ENCODE measurements around the gene SLC25A15.

Gene SLC25A15

DNA sequence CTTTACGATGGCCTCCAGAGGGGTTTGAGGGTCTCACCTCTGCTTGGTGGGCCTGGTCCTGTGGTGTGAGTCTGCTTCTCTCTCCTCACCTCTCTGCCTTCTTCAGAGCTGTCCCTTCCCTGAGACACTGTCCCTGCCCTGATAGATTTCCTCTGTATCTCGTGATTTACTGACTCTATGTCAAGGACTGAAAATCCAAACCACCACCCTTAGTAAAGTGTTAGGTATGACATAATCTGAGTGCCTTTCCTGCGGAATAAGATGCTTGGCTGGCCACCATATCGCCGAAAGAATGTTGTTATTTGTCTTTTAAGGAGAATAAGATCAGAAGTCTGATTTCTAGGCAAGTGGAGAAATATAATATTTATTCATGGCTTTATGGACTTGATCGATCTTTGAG lies 7.2 kb downstream of the SLC25A15 start:
- TF ChIP-seq, protein P1, sequence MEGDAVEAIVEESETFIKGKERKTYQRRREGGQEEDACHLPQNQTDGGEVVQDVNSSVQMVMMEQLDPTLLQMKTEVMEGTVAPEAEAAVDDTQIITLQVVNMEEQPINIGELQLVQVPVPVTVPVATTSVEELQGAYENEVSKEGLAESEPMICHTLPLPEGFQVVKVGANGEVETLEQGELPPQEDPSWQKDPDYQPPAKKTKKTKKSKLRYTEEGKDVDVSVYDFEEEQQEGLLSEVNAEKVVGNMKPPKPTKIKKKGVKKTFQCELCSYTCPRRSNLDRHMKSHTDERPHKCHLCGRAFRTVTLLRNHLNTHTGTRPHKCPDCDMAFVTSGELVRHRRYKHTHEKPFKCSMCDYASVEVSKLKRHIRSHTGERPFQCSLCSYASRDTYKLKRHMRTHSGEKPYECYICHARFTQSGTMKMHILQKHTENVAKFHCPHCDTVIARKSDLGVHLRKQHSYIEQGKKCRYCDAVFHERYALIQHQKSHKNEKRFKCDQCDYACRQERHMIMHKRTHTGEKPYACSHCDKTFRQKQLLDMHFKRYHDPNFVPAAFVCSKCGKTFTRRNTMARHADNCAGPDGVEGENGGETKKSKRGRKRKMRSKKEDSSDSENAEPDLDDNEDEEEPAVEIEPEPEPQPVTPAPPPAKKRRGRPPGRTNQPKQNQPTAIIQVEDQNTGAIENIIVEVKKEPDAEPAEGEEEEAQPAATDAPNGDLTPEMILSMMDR (IDR thresholded peaks at IDR 0.05): no peak

GRCh38 chr13:40798380-40798779 lies 9.0 kb downstream of the SLC25A15 start:
- TF ChIP-seq, protein P1 (IDR thresholded peaks at IDR 0.05): no peak

DNA sequence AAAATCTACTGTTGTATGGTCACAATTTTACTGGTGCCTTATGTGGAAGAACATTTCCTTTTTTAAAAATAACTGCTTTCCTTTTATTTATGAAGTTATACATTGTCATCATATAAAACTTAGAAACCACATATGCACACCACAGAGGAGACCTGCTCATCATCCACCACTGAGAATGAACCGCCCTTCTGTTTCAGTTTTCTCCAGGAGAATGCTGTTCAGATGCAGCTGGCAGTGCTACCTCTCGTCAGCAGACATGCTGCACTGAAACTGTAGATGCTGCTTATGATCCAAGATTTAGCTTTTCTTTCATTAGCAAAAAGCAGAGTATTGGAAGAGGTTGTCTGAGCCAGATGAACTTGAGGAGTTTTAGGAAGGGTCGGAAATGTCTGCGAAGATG lies 10.1 kb downstream of the SLC25A15 start:
- TF ChIP-seq, protein P1 (IDR thresholded peaks at IDR 0.05): no peak

GRCh38 chr13:40800559-40800958 lies 11.1 kb downstream of the SLC25A15 start:
- TF ChIP-seq, protein P1 (IDR thresholded peaks at IDR 0.05): no peak

GRCh38 chr13:40801255-40802217 lies 12.1 kb downstream of the SLC25A15 start:
- TF ChIP-seq, protein P1 (IDR thresholded peaks at IDR 0.05): no peak

DNA sequence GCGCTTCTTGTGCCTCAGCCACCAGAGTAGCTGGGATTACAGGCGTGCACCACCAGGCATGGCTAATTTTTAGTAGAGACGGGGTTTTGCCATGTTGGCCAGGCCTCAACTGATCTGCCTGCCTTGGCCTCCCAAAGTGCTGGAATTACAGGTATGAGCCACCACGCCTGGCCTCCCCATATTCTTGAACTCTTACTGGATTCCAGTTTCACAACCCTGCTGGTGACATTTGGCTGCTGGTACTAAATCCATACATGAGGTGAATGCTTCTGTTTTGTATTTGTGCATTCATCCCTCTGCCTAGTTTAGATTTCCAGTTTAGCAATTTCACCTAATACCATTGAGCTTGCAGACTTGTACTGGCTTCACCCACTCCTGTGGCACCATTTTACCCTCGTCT lies 13.9 kb downstream of the SLC25A15 start:
- TF ChIP-seq, protein P1 (IDR thresholded peaks at IDR 0.05): no peak

- TF ChIP-seq, protein P1 (IDR thresholded peaks at IDR 0.05): no peak
Observed at GRCh38 chr13:40806241-40806640, 16.8 kb downstream of the SLC25A15 start.

Data from LNCAP (cell line).